Loucy (cell line): Measurements from ENCODE around the gene KLF6.

Source experiments
- H2AFZ ChIP-seq: fragments of 200-600 bp; sonication (generic); 2 replicates; pipeline ENCODE4 v1.6.0; 2016; ENCODE audit warnings: antibody characterized with exemption, mild to moderate bottlenecking, low read length, moderate library complexity
- H3F3A ChIP-seq: fragments of 200-600 bp; 2 replicates; pipeline ENCODE4 v1.6.0; 2016; ENCODE audit warnings: antibody characterized with exemption, low read depth, mild to moderate bottlenecking
- H3K27me3 ChIP-seq: fragments of 200-600 bp; sonication (generic); 2 replicates; pipeline ENCODE4 v1.6.1; 2014; ENCODE audit warnings: low read length, mild to moderate bottlenecking; ENCODE audit not compliant: insufficient read depth, poor library complexity, severe bottlenecking
- H3K36me3 ChIP-seq: fragments of 200-600 bp; sonication (generic); 2 replicates; pipeline ENCODE4 v1.6.1; 2016; ENCODE audit warnings: low read length; ENCODE audit not compliant: insufficient read depth
- H3K4me1 ChIP-seq: fragments of 200-600 bp; sonication (generic); 2 replicates; pipeline ENCODE4 v1.5.1; 2014; ENCODE audit warnings: low read length, mild to moderate bottlenecking; ENCODE audit not compliant: insufficient read depth, poor library complexity, severe bottlenecking
- H3K4me2 ChIP-seq: fragments of 200-600 bp; sonication (generic); 2 replicates; pipeline ENCODE4 v1.6.0; 2014; ENCODE audit warnings: antibody characterized with exemption, low read length, low read depth, mild to moderate bottlenecking; ENCODE audit not compliant: poor library complexity, severe bottlenecking
- H3K4me3 ChIP-seq: fragments of 200-600 bp; sonication (generic); 2 replicates; pipeline ENCODE4 v1.5.1; 2014; ENCODE audit warnings: low read length, mild to moderate bottlenecking, mixed read lengths; ENCODE audit not compliant: poor library complexity, severe bottlenecking
- H3K79me2 ChIP-seq: fragments of 200-600 bp; sonication (generic); 2 replicates; pipeline ENCODE4 v1.6.1; 2014; ENCODE audit warnings: low read length; ENCODE audit not compliant: insufficient read depth
- H3K9ac ChIP-seq: fragments of 200-600 bp; sonication (generic); 2 replicates; pipeline ENCODE4 v1.6.0; 2014; ENCODE audit warnings: mild to moderate bottlenecking, low read depth, low read length, moderate library complexity; ENCODE audit not compliant: poor library complexity, severe bottlenecking
- H3K9me2 ChIP-seq: fragments of 200-600 bp; sonication (generic); replicated peaks from 2 replicates; pipeline ENCODE4 v1.6.1; 2016; ENCODE audit warnings: low read depth, low read length, mixed read lengths
- H3K9me3 ChIP-seq: fragments of 200-600 bp; sonication (generic); 2 replicates; pipeline ENCODE4 v1.6.1; 2014; ENCODE audit warnings: mild to moderate bottlenecking, antibody characterized with exemption, low read length, low read depth; ENCODE audit not compliant: insufficient read depth
- H4K20me1 ChIP-seq: fragments of 200-600 bp; sonication (generic); 2 replicates; pipeline ENCODE4 v1.6.0; 2014; ENCODE audit warnings: antibody characterized with exemption, low read length, mild to moderate bottlenecking; ENCODE audit not compliant: insufficient read depth, poor library complexity, severe bottlenecking
- EZH2phosphoT487 ChIP-seq: fragments of 200-600 bp; IDR thresholded peaks from 2 replicates; pipeline ENCODE4 v1.6.1; 2018; ENCODE audit warnings: antibody characterized with exemption, mild to moderate bottlenecking, moderate library complexity, borderline replicate concordance
- TF ChIP-seq, protein P1 (sequence below): fragments of 200-600 bp; sonication (generic); conservative IDR thresholded peaks from 2 replicates; pipeline ENCODE4 v1.5.1; 2014; ENCODE audit warnings: mild to moderate bottlenecking, antibody characterized with exemption, low read length

KLF6 gene

DNA sequence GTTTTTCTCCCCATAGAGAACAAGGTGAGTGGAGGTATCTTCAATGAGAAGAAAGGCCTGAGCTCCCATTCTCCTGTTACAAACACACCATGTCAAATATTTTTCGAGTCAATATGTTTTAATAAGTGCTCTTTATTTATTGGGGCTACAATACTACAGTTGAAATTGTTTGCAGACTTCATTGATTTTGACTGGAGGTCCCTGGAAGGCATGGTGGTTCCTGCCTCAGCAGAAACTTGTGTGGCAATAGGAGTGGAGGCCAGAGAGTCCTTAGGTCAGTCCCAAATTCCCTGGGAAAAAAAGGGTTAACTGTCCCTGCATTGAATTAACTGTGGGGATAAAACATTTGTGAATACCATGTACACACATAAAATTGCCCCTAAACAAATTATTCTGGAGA, 22.7 kb downstream of the KLF6 start:
- no peak overlapping the region for H3K4me3 ChIP-seq
- H2AFZ ChIP-seq = no peak overlapping the region
- no peaks in the 10 kb centered on the region for H3F3A ChIP-seq
- no peaks in the 10 kb centered on the region for H4K20me1 ChIP-seq
- no peaks in the 10 kb centered on the region for H3K9me3 ChIP-seq
- TF ChIP-seq, protein P1, sequence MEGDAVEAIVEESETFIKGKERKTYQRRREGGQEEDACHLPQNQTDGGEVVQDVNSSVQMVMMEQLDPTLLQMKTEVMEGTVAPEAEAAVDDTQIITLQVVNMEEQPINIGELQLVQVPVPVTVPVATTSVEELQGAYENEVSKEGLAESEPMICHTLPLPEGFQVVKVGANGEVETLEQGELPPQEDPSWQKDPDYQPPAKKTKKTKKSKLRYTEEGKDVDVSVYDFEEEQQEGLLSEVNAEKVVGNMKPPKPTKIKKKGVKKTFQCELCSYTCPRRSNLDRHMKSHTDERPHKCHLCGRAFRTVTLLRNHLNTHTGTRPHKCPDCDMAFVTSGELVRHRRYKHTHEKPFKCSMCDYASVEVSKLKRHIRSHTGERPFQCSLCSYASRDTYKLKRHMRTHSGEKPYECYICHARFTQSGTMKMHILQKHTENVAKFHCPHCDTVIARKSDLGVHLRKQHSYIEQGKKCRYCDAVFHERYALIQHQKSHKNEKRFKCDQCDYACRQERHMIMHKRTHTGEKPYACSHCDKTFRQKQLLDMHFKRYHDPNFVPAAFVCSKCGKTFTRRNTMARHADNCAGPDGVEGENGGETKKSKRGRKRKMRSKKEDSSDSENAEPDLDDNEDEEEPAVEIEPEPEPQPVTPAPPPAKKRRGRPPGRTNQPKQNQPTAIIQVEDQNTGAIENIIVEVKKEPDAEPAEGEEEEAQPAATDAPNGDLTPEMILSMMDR = no peak
- TF ChIP-seq EZH2phosphoT487 = no peak
- H3K4me2 ChIP-seq = no peak overlapping the region
- H3K9ac ChIP-seq = no peak overlapping the region
- H3K27me3 ChIP-seq = no peaks in the 10 kb centered on the region
- no peaks in the 10 kb centered on the region for H3K9me2 ChIP-seq
- no peaks in the 10 kb centered on the region for H3K36me3 ChIP-seq
- no peaks in the 10 kb centered on the region for H3K79me2 ChIP-seq
- peaks cover 13% of the 10 kb centered on the region for H3K4me1 ChIP-seq

DNA sequence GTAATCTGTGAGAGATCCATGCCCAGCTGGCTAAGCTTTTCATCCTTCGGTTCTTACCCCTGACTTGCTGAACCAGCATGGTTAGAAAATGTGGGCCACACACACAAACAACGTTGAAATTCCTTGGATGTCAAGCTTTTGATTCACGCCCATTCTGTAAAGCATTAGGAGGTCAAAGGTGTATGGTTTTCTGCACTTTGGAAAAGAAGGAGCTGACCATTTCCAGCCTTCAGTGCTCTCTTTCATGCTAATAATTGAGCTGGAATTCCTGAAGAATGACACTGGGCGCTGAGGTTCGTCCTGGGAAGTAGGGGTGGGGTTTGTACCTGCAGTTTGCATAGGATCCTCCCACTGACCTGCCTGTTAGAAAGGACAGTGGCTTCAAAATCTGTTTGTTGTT, 23.1 kb downstream of the KLF6 start:
- H3K9ac ChIP-seq = no peak overlapping the region
- no peak overlapping the region for H3K4me2 ChIP-seq
- H4K20me1 ChIP-seq = no peaks in the 10 kb centered on the region
- H3K9me3 ChIP-seq = no peaks in the 10 kb centered on the region
- H2AFZ ChIP-seq = no peak overlapping the region
- no peaks in the 10 kb centered on the region for H3K79me2 ChIP-seq
- TF ChIP-seq, protein P1 = no peak
- H3K36me3 ChIP-seq = no peaks in the 10 kb centered on the region
- no peaks in the 10 kb centered on the region for H3F3A ChIP-seq
- H3K27me3 ChIP-seq = no peaks in the 10 kb centered on the region
- no peak overlapping the region for H3K4me3 ChIP-seq
- no peaks in the 10 kb centered on the region for H3K9me2 ChIP-seq
- peaks cover 13% of the 10 kb centered on the region for H3K4me1 ChIP-seq

DNA sequence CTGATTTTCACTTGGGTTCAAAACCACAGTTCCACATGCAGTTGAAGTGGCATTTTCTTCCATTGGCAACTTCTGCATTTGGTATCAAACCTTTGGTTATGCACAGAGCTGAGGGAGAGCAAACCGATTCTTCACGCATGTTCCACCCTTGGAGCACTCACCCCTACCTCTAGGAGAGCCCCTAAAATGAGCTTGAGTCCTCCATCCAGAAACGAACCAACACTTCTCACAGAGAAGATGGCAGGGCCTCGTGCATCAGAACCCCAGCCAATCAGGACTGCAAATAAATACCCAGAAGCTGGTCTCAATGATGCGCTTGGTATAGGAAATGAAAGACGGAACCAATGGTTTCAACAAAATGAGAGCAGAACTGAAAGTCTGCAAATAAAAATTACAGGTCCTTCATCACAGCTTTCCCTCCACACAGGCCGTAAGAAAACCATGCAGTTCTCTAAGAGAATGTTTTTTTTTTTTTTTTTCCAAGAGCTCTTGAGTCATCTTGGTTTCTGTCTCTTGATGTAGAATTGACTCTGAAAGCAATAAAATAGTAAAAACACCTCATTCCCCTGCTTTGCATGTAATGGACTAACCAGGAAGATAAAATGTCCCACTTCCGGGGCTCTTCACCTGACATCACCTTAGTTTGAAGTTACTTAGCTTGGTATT, 23.9 kb downstream of the KLF6 start:
- H2AFZ ChIP-seq = no peak overlapping the region

More for the DNA sequence above, 23.9 kb downstream of the KLF6 start:
- Histone ChIP-seq H3F3A (no peaks in the 10 kb centered on the region), H3K9ac (no peak overlapping the region), H3K9me2 (no peaks in the 10 kb centered on the region), H4K20me1 (no peaks in the 10 kb centered on the region), H3K4me2 (no peak overlapping the region), H3K9me3 (no peaks in the 10 kb centered on the region), H3K4me1 (peaks cover 13% of the 10 kb centered on the region), H3K27me3 (no peaks in the 10 kb centered on the region), H3K4me3 (no peak overlapping the region), H3K79me2 (no peaks in the 10 kb centered on the region), H3K36me3 (no peaks in the 10 kb centered on the region)
- no peak for TF ChIP-seq EZH2phosphoT487
- TF ChIP-seq, protein P1 = no peak
